Fibroblast of lung (primary cell): Measurements from ENCODE around the gene SLCO2B1. TPM values are rescaled to one million over a fixed set of nuclear protein-coding genes. Genes with fewer than 3 reads are reported as not detected.

ENCODE experiments used
- DNase-seq, 2 donors: peaks; one replicate each; pipeline versions ENCODE4 v3.0.0 to v3.0.0-alpha.2; 2010; ENCODE audit warnings: low read depth in 2 of 2
- H2AFZ ChIP-seq: 2 replicates; pipeline ENCODE4 v1.5.1; 2012; ENCODE audit warnings: low read length, control low read depth, inconsistent platforms
- H3K27ac ChIP-seq: 2 replicates; pipeline ENCODE4 v1.5.1; 2011; ENCODE audit warnings: low read length, control low read depth; ENCODE audit not compliant: insufficient read depth
- H3K27me3 ChIP-seq: 2 replicates; pipeline ENCODE4 v1.5.1; 2011; ENCODE audit warnings: mild to moderate bottlenecking, low read length; ENCODE audit not compliant: control insufficient read depth, insufficient read depth
- H3K36me3 ChIP-seq: 2 replicates; pipeline ENCODE4 v1.5.1; 2011; ENCODE audit warnings: low read length; ENCODE audit not compliant: control insufficient read depth, insufficient read depth
- H3K4me1 ChIP-seq: 2 replicates; pipeline ENCODE4 v1.5.1; 2011; ENCODE audit warnings: low read length; ENCODE audit not compliant: control insufficient read depth, insufficient read depth; ENCODE audit errors: extremely low read depth
- H3K4me2 ChIP-seq: 2 replicates; pipeline ENCODE4 v1.5.1; 2011; ENCODE audit warnings: low read length, control low read depth; ENCODE audit not compliant: insufficient read depth; ENCODE audit errors: extremely low read depth
- H3K4me3 ChIP-seq, 4 experiments: fragments of 200-600 bp in 1 of 4; sonication (generic) in 1 of 4; replicated peaks in 1 of 4; 2 replicates each; pipeline ENCODE4 v1.5.1; 2011 to 2016; ENCODE audit warnings: low read length in 4 of 4, low read depth in 3 of 4, mild to moderate bottlenecking in 3 of 4, control low read depth in 2 of 4, inconsistent platforms in 1 of 4, mixed read lengths in 1 of 4; ENCODE audit not compliant: insufficient read depth in 1 of 4; ENCODE audit errors: control extremely low read depth in 1 of 4
- H3K79me2 ChIP-seq: 2 replicates; pipeline ENCODE4 v1.5.1; 2012; ENCODE audit warnings: mild to moderate bottlenecking, low read length, inconsistent platforms; ENCODE audit not compliant: control insufficient read depth, insufficient read depth
- H3K9ac ChIP-seq: 2 replicates; pipeline ENCODE4 v1.5.1; 2011; ENCODE audit warnings: mild to moderate bottlenecking, low read length, control low read depth; ENCODE audit not compliant: insufficient read depth
- H3K9me3 ChIP-seq: 2 replicates; pipeline ENCODE4 v1.5.1; 2012; ENCODE audit warnings: low read depth, low read length; ENCODE audit not compliant: control insufficient read depth, insufficient read depth
- H4K20me1 ChIP-seq: 2 replicates; pipeline ENCODE4 v1.5.1; 2011; ENCODE audit warnings: low read length; ENCODE audit not compliant: control insufficient read depth, insufficient read depth; ENCODE audit errors: extremely low read depth
- EZH2 ChIP-seq: IDR thresholded peaks from 2 replicates; pipeline ENCODE4 v1.5.1; 2012; ENCODE audit warnings: low read length, control low read depth, mild to moderate bottlenecking; ENCODE audit errors: missing control alignments
- polyA plus RNA-seq, 2 donors: library from polyadenylated mRNA; depleted of rRNA in 1 of 2; stranded (reverse) in 1 of 2; unstranded in 1 of 2; fragments of >200 nt; gene quantifications; 2 replicates each; pipeline ENCODE4 v1.2.1, GENCODE V29; 2011 to 2012; ENCODE audit warnings: missing spikeins in 1 of 2
- total RNA-seq: library from RNA; depleted of rRNA; stranded (reverse); fragments of >200 nt; gene quantifications from 2 replicates; pipeline ENCODE4 v1.2.1, GENCODE V29; 2014
- TF ChIP-seq, protein P1 (sequence below), 2 donors: IDR thresholded peaks in 1 of 2; conservative IDR thresholded peaks in 1 of 2; 1 replicate in 1 of 2; 2 replicates in 1 of 2; pipeline ENCODE4 v1.5.1; 2011 to 2012; ENCODE audit warnings: low read length in 2 of 2, control low read depth in 1 of 2, inconsistent platforms in 1 of 2, low read depth in 1 of 2, mild to moderate bottlenecking in 1 of 2

Gene SLCO2B1
- total and polyA plus RNA-seq, 2 donors (not counting 1 experiment from before 2014, with no cell fraction given) = not detected

GRCh38 chr11:75219869-75220268 is 69.0 kb downstream of the SLCO2B1 start:
- no peaks in the 10 kb centered on the region for H3K27me3 ChIP-seq
- H3K4me2 ChIP-seq = no peak overlapping the region
- H3K36me3 ChIP-seq = no peaks in the 10 kb centered on the region
- no peak for TF ChIP-seq EZH2
- TF ChIP-seq, protein P1, sequence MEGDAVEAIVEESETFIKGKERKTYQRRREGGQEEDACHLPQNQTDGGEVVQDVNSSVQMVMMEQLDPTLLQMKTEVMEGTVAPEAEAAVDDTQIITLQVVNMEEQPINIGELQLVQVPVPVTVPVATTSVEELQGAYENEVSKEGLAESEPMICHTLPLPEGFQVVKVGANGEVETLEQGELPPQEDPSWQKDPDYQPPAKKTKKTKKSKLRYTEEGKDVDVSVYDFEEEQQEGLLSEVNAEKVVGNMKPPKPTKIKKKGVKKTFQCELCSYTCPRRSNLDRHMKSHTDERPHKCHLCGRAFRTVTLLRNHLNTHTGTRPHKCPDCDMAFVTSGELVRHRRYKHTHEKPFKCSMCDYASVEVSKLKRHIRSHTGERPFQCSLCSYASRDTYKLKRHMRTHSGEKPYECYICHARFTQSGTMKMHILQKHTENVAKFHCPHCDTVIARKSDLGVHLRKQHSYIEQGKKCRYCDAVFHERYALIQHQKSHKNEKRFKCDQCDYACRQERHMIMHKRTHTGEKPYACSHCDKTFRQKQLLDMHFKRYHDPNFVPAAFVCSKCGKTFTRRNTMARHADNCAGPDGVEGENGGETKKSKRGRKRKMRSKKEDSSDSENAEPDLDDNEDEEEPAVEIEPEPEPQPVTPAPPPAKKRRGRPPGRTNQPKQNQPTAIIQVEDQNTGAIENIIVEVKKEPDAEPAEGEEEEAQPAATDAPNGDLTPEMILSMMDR (conservative IDR thresholded peaks at IDR 0.05 in 1 of 2, IDR thresholded peaks at IDR 0.05 in 1 of 2; ENCODE audit: low read depth in 1 of 2, low read length in 2 of 2) = no peak
- H2AFZ ChIP-seq = no peak overlapping the region
- H3K79me2 ChIP-seq = no peaks in the 10 kb centered on the region
- no peak overlapping the region for H3K27ac ChIP-seq
- H3K4me1 ChIP-seq = no peaks in the 10 kb centered on the region
- no peak overlapping the region for H3K9ac ChIP-seq
- no peaks in the 10 kb centered on the region for H3K9me3 ChIP-seq
- no peak overlapping the region for H3K4me3 ChIP-seq
- no peak for DNase-seq
- H4K20me1 ChIP-seq = no peaks in the 10 kb centered on the region

GRCh38 chr11:75223954-75224643 is 73.2 kb downstream of the SLCO2B1 start:
- Histone ChIP-seq H3K27me3 (no peaks in the 10 kb centered on the region), H3K9ac (no peak overlapping the region), H3K79me2 (no peaks in the 10 kb centered on the region), H3K4me1 (no peaks in the 10 kb centered on the region), H3K36me3 (no peaks in the 10 kb centered on the region), H3K27ac (no peak overlapping the region), H3K9me3 (no peaks in the 10 kb centered on the region), H3K4me2 (no peak overlapping the region), H3K4me3 (no peak overlapping the region), H2AFZ (no peak overlapping the region), H4K20me1 (no peaks in the 10 kb centered on the region)
- DNase-seq = no peak
- TF ChIP-seq, protein P1 (conservative IDR thresholded peaks at IDR 0.05 in 1 of 2, IDR thresholded peaks at IDR 0.05 in 1 of 2; ENCODE audit: low read depth in 1 of 2, low read length in 2 of 2) = no peak
- no peak for TF ChIP-seq EZH2

DNA sequence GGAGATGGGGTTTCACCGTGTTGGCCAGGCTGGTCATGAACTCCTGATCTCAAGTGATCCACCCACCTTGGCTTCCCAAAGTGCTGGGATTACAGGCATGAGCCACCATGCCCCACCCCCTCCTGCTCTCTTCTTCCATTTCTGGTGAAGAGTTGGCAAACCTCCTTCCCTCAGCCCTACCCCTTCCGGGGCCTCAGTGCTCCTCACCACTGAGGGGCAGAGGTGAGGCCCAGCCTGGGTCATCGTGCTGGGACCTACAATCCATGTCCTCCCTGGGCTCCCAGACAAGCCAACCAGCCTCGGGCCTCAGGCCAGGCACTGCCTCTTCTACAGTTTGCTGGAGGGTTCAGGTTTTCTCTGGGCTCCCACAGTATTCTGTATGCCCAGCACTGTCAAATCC is 74.9 kb downstream of the SLCO2B1 start:
- TF ChIP-seq, protein P1 (conservative IDR thresholded peaks at IDR 0.05 in 1 of 2, IDR thresholded peaks at IDR 0.05 in 1 of 2; ENCODE audit: low read depth in 1 of 2, low read length in 2 of 2) = no peak
- TF ChIP-seq EZH2 = no peak
- no peak overlapping the region for H2AFZ ChIP-seq
- no peak overlapping the region for H3K9ac ChIP-seq
- H3K27ac ChIP-seq = no peak overlapping the region
- no peaks in the 10 kb centered on the region for H3K27me3 ChIP-seq
- H3K9me3 ChIP-seq = no peaks in the 10 kb centered on the region
- H3K79me2 ChIP-seq = no peaks in the 10 kb centered on the region
- no peaks in the 10 kb centered on the region for H4K20me1 ChIP-seq
- H3K36me3 ChIP-seq = no peaks in the 10 kb centered on the region
- no peak overlapping the region for H3K4me3 ChIP-seq
- H3K4me1 ChIP-seq = no peaks in the 10 kb centered on the region
- DNase-seq = no peak
- no peak overlapping the region for H3K4me2 ChIP-seq
